Effector CD4-positive, alpha-beta T cell (primary cell): ENCODE data around the gene ASPHD2.
"Not testable (repeated sequence)": the region's sequence is repeated elsewhere in the genome, so short reads cannot be mapped to it uniquely, and the experiment has no call there.

Experiments used
- DNase-seq: peaks from one replicate; pipeline ENCODE4 v3.0.0-alpha.2; 2020

The ASPHD2 gene

DNA sequence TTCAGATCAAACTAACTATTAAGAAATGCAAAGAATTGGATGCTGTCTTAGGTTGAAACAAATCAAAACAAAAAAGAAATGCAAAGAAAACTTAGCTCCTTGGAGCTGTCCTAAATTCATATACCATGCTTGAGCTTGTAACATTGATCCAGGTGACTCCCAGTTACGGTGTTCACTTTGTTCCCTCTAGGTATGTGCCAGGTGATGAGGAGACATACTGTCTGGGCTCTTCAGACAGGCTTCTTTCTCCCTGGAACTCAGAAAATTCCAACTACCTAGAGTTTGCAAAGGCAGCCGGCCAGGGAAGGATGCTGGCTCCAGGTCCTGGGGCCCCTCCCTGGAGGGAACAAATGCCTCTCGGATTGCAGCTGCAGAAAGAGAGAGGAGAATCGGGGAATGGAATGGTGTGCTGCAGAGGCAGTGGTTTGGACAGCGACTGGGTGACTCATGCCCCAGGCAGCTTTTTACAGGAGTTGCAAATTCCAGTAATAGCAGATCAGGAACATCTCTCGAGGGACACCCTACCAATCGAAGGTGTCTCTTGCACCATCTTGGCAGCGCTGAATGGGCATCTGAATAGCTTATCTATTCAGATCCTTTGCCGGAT is 12.3 kb upstream of the ASPHD2 start:
- DNase-seq: no peak

DNA sequence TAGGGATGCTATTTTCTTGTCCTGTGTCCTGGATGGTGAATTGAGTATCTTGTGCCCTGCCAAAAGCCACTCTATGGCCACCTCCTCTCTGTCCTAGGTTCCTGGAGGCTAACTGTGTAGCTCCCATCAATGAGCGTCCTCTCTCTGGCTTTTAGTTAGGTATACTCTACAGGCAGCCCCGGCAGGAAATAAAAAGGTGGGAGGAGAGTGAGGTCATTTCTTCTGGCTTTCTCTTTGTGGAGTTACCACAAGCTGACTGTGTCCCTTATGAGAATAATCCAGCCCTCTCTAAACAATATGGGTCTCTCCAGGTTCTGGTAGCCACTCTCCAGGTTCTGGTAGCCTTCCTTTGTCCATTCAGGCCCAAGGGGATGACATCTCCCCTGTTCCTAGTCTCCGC is 11.7 kb upstream of the ASPHD2 start:
- DNase-seq: no peak

DNA sequence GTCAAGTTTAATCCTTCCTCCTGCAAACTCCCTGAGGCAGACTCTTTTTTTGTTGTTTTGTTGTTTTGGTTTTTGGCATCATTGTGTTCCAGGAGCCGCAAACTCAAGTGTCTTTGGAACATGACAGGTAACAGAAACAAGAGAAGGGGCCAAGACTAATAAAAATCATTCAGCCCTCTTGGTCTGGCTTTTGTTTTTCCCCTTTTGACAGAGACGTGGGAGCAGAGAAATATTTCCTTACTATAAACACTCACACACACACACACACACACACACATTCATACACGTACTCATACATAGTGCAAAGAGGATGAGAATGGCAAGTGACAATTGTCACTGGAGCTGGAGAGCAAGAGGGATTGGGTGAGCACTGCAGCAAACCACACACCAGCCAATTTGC is 10.4 kb upstream of the ASPHD2 start:
- no peak for DNase-seq

DNA sequence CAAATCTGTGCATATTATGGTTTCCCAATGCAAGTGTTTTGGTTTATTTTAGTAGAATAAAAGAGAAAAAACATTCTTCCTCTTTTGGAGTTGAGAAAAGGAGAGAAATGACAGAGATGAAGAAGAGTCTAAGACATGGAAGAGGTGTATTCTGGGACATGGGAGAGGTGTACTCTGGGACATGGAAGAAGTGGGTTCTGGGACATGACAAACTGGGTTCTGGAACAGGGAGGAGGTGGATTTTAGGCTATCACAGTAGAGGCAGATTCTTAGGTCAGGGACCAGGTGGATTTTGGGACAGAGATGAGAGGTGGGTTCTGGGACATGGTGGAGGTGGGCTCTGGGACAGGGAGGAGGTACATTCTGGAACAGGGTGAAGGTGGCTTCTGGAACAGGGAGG is 2.1 kb upstream of the ASPHD2 start:
- DNase-seq: no peak

DNA sequence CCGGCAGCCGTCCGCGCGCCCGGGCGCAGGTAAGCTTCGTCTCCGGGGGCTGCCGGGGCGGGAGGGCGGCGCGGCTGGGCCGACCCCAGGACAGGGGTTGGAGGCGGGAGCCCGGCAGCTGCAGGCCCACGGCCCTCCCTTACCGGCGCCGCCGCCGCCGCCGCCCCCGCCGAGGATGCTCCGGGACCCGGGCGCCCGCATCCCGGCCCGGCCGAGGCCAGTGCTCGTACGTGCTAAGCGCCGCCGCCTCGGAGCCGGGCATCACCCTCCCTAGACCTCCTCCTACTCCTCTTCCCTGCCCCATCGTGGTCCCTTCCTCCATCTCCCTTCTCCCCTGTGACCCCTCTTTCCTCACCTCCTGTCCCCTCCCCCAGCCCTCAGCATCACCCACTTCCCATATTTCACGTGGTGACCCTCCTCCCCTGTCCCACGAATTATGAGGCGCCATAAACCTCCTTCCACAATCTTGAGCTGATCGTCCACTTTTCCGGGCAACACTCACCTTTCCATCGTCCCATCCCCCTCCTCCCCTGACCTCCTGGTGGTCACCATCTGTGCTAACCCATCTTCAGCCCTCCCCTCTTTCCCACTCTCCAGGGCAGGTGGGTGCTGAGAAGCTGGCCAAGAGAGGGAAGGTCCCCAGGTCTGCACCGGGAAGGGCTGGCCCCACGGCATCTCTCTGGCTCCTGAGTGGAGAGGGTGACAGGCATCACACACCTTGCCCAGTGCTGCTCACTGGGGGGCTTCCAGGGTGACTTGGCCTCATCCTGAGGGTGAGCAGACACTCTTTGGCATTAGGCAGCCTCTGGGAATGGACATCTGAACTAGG is 612 bp downstream of the ASPHD2 start:
- DNase-seq: no peak

GRCh38 chr22:26430600-26430999 is 1.5 kb downstream of the ASPHD2 start:
- DNase-seq: no peak

GRCh38 chr22:26431261-26431995 is 2.4 kb downstream of the ASPHD2 start:
- DNase-seq: no peak

DNA sequence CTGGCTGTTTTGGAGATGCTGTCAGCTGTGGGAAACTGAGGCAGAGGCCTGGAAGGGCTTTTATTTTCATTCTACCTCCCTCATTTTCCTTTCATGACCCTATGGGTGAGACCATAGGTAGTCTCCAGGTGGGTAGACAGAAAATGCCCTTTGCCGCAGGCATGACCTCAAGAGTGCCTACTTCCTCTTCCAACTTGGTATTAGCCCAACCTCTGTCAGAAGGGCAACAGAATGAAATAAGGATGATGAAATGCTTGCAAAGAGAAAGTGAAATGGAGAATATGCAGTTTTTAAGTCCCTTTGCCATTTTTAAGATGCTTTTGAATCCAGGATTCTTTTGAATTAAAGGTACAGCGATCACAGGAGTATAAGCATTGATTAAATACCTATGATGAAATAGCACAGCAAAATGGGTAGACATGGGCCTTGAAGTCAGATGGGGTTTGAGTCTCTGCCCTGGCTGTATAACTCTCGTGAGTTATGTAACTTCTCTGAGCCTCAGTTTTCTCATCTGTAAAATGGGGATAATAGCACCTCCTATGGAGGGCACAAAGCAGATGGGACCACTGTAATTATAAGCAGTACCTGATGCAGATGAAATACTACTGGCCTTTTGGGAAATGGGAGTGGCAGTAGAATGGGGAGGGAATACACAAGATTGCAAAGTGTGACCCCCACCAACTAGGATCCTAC is 3.7 kb downstream of the ASPHD2 start:
- DNase-seq: no peak

DNA sequence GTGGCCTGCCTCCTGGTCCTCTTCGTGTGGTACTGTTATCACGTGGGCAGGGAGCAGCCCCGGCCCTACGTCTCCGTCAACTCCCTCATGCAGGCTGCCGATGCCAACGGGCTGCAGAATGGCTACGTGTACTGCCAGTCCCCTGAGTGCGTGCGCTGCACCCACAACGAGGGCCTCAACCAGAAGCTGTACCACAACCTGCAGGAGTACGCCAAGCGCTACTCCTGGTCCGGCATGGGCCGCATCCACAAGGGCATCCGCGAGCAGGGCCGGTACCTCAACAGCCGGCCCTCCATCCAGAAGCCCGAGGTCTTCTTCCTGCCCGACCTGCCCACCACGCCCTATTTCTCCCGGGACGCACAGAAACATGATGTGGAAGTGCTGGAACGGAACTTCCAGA is 4.7 kb downstream of the ASPHD2 start:
- no peak for DNase-seq

- DNase-seq: no peak
Observed at GRCh38 chr22:26435327-26436093, 6.5 kb downstream of the ASPHD2 start.

- no peak for DNase-seq
Observed at GRCh38 chr22:26436903-26437515, 7.9 kb downstream of the ASPHD2 start.

GRCh38 chr22:26437694-26438392 is 8.8 kb downstream of the ASPHD2 start:
- no peak for DNase-seq

DNA sequence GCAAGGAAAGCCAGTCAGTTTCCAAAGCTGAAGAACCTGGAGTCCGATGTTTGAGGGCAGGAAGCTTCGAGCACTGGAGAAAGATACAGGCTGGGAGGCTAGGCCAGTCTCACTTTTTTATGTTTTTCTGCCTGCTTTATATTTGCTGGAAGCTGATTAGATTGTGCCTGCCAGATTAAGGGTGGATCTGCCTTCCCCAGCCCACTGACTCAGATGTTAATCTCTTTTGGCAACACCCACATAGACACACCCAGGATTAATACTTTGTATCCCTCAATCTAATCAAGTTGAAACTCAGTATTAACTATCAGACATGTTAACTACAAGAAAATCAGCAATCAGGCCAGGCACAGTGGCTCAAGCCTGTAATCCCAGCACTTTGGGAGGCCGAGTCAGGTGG is 9.7 kb downstream of the ASPHD2 start:
- not testable (repeated sequence) for DNase-seq

GRCh38 chr22:26439559-26439958 is 10.5 kb downstream of the ASPHD2 start:
- no peak for DNase-seq

- DNase-seq: no peak
Observed at GRCh38 chr22:26442086-26442756, 13.2 kb downstream of the ASPHD2 start.

DNA sequence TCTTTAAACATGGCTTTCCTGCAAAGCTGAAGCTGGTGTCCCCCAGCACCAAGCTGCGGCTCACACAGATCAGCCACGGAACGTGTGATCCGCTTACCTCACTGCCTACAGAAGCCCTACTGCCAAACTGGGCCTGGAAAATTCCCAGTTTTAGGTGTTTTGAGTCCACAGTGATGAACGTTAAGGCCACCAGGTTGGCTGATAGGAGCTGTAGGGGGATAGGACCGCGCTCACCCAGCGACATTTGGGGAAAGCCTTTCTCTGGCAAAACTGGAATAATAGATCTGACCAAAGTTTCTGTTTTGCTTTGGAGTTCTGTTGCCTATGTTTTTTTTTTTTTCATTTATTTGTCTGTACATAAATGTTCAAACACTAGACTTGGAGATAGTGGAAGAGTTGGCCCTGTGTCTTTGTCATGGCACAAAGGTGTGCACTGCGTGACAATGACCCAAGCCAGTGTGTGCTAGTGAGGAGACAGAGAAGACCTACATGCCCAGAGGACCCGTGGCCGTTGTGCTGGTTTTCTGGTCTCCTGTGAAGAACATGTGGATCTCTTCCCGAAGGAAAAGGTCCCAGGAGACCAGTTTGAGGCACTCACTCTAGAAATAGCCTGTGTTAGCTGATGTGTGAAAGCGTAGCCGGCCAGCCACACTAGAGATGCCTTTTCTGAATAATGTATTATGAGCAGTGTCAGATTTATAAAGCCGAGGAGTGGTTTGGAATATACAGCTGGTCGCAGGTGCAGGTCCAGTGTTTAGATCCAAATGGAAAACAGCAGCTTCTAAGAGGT is 15.0 kb downstream of the ASPHD2 start:
- DNase-seq: no peak

- DNase-seq: no peak
Observed at GRCh38 chr22:26444777-26445176, 15.7 kb downstream of the ASPHD2 start.

GRCh38 chr22:26445577-26446275 is 16.7 kb downstream of the ASPHD2 start:
- no peak for DNase-seq

DNA sequence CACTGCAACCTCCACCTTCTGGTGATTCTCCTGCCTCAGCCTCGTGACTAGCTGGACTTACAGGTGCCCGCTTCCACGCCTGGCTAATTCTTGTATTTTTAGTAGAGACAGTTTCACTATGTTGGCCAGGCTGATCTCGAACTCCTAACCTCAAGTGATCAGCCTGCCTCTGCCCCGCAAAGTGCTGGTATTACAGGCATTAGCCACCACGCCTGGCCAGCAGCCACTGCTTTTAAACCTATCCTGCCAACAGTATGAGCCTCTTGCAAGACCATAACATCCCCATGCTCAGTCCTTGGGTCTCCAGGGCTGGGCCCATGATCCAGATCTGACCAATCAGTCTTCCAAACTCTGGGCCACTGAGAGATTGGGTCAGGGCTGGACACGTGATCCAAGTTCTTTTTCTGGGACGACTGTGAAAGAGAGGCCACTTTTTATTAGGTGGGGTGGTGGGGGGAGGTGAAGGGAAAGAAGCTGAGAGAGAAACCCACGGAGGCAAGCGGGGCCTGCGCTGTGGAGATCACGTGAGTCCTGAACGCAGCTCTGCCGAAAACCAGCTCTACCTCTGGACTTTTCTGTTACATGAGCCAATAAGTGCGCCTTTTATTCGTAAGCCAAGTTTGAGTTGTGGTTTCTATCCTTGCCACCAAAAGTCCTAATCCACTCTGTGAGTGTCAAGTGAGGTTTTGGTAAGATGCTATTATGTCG is 17.9 kb downstream of the ASPHD2 start:
- DNase-seq: no peak
